Urinary bladder (tissue), 4 donors: Measurements from ENCODE around the gene SPTY2D1. TPM values are rescaled to one million over a fixed set of nuclear protein-coding genes. Genes with fewer than 3 reads are reported as not detected.
"Not testable (repeated sequence)": the region's sequence is repeated elsewhere in the genome, so short reads cannot be mapped to it uniquely, and the experiment has no call there.

Experiments used
- DNase-seq: peaks from one replicate; pipeline ENCODE4 v3.0.0-alpha.2; 2015; ENCODE audit errors: extremely low spot score
- H3K27ac ChIP-seq: one replicate; pipeline ENCODE4 v1.5.1; 2013; ENCODE audit warnings: low read depth, mild to moderate bottlenecking, moderate library complexity
- H3K36me3 ChIP-seq: one replicate; pipeline ENCODE4 v1.6.1; 2013; ENCODE audit warnings: mild to moderate bottlenecking, moderate library complexity; ENCODE audit not compliant: insufficient read depth
- H3K4me1 ChIP-seq: one replicate; pipeline ENCODE4 v1.6.1; 2013; ENCODE audit warnings: mild to moderate bottlenecking, moderate library complexity; ENCODE audit not compliant: insufficient read depth
- H3K4me3 ChIP-seq: one replicate; pipeline ENCODE4 v1.5.1; 2013; ENCODE audit warnings: low read depth, low read length
- WGBS: extraction: QIAGEN DNeasy Blood & Tissue Kit; methylation state at CpG from one replicate; pipeline ENCODE4 v1.1.7; 2013; 5-methylcytosine and 5-hydroxymethylcytosine counted together
- polyA plus RNA-seq: library from polyadenylated mRNA; stranded (reverse); fragments of 200-250 nt; gene quantifications from one replicate; pipeline ENCODE4 v1.2.3, GENCODE V29; 2013
- total RNA-seq: library from RNA; depleted of rRNA; stranded (reverse); fragments of >200 nt; gene quantifications from one replicate; pipeline ENCODE4 v1.2.3, GENCODE V29; 2014
- donor health status: healthy with polysubstance abuse.
- donor health status: healthy.

The SPTY2D1 gene
- total and polyA plus RNA-seq, 2 donors = 8.9 to 27.1 TPM

GRCh38 chr11:18650353-18650752 is 16.2 kb upstream of the SPTY2D1 start:
- WGBS = 84% methylated on average over 4 of the region's 4 CpGs
- no peak for DNase-seq
- H3K36me3 ChIP-seq = no peaks in the 10 kb centered on the region
- H3K27ac ChIP-seq = no peak overlapping the region
- H3K4me1 ChIP-seq = no peaks in the 10 kb centered on the region
- no peak overlapping the region for H3K4me3 ChIP-seq

DNA sequence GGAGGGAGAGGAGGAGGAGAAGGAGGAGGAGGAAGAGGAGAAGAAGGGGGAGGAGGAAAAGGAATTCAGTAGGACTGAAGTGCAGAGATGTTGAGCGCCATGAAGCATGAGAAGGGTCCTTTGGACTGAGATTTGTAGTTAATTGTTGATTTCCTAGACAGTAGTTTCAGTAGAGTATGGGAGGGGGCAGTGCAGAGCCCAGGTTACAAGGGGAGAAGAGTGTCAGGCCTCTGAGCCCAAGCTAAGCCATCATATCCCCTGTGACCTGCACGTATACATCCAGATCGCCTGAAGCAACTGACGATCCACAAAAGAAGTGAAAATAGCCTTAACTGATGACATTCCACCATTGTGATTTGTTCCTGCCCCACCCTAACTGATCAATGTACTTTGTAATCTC is 8.9 kb upstream of the SPTY2D1 start:
- WGBS = 80% methylated on average over 4 of the region's 4 CpGs
- H3K27ac ChIP-seq, H3K36me3 ChIP-seq, H3K4me1 ChIP-seq, DNase-seq, H3K4me3 ChIP-seq: not testable (repeated sequence)

- no peak for DNase-seq
- no peak overlapping the region for H3K4me3 ChIP-seq
- H3K4me1 ChIP-seq = no peaks in the 10 kb centered on the region
- no peaks in the 10 kb centered on the region for H3K36me3 ChIP-seq
- WGBS = 77% methylated on average over 1 of the region's 1 CpG
- H3K27ac ChIP-seq = no peak overlapping the region
Observed at GRCh38 chr11:18641677-18642076, 7.5 kb upstream of the SPTY2D1 start.

GRCh38 chr11:18633256-18634139 is 644 bp downstream of the SPTY2D1 start:
- H3K4me1 ChIP-seq = no peaks in the 10 kb centered on the region
- peak overlapping the region; percentile 99 for H3K27ac ChIP-seq
- H3K36me3 ChIP-seq = peaks cover 2% of the 10 kb centered on the region
- peak overlapping the region; percentile 71 for H3K4me3 ChIP-seq
- WGBS = 6% methylated on average over 31 of the region's 31 CpGs
- DNase-seq = no peak

GRCh38 chr11:18632841-18633240 is 1.3 kb downstream of the SPTY2D1 start:
- Histone ChIP-seq H3K4me1 (no peaks in the 10 kb centered on the region), H3K4me3 (peak overlapping the region; percentile 71), H3K36me3 (peaks cover 2% of the 10 kb centered on the region), H3K27ac (no peak overlapping the region)
- WGBS = 38% methylated on average over 2 of the region's 2 CpGs
- no peak for DNase-seq

- 91% methylated on average over 1 of the region's 1 CpG for WGBS
- no peak for DNase-seq
- Histone ChIP-seq H3K36me3 (no peaks in the 10 kb centered on the region), H3K4me1 (no peaks in the 10 kb centered on the region), H3K4me3 (no peak overlapping the region), H3K27ac (no peak overlapping the region)
Observed at GRCh38 chr11:18624161-18624560, 10.0 kb downstream of the SPTY2D1 start.

DNA sequence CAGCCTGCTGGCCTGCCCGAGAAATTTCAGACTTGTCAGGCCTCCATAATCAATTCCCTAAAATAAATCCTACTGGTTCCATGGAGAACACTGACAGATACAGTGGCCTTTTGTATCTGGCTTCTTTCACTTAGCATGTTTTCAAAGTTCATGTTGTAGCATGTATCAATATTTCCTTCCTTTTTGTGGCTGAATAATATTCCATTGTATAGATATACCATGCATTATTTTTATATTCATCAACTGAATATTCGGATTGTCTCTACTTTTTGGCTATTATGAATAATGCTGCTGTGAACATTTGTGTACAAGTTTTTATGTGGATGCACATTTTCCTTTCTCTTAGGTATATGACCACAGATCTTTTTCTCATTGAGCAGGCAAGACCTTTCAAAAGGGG is 10.4 kb downstream of the SPTY2D1 start:
- no peak for DNase-seq
- no peaks in the 10 kb centered on the region for H3K36me3 ChIP-seq
- WGBS = 96% methylated on average over 2 of the region's 2 CpGs
- H3K4me3 ChIP-seq = no peak overlapping the region
- no peaks in the 10 kb centered on the region for H3K4me1 ChIP-seq
- no peak overlapping the region for H3K27ac ChIP-seq

DNA sequence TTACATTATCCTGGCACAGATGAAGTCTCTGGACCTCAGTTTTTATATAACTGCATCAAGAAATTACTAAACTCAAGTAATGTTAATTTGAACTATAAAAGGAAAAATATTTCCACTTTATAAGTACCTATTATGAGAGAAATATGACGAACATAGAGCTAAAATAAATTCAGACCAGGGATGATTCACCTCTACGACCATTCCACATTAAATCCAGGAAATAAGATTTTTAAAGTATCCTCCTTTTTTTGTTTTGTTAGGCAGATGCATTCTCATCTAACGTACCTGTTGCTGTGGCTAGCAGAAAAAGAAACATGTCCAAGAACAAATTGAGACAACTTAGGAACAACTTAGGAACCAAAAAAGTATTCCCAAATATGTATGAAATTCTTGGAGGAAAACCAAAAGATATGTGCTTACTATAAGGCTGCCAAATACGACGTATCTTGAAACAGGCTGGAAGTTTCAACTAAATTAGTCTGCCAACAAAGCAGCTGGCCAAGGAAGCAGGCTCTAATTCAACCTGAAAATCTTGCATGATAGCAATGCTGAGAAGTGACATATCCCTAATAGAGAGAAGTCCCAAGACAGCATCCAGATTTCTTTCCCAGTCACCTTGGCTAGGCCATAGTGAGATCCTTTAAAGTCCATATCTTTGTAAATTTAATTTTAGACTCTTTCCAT is 15.7 kb downstream of the SPTY2D1 start:
- DNase-seq = no peak
- WGBS = 18% methylated on average over 5 of the region's 5 CpGs
- Histone ChIP-seq H3K36me3 (peaks cover 3% of the 10 kb centered on the region), H3K27ac (no peak overlapping the region), H3K4me1 (no peaks in the 10 kb centered on the region), H3K4me3 (no peak overlapping the region)

DNA sequence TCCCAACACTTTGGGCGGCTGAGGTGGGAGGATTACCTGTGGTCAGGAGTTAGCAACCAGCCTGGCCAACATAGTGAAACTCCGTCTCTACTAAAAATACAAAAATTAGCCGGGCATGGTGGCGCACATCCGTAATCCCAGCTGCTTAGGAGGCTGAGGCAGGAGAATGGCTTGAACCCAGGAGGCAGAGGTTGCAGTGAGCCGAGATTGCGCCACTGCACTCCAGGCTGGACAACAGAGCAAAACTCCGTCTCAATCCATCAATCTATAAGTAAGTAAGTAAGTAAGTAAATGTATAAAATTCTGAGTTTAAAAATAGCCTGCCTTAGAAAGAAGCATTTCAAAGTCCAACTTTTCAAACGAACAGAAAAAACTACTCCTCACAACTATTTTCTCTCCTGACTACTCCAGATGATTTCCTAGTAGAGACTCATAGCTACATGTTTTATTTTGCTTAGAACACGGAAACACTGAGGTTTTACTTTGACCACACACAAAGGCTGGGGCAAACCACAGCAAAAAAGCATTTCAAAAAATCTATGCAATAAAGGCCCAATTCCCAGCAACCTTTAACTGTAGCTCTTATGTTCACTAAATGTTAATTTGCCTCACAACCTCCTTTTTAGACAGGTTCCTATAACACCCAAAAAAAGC is 16.3 kb downstream of the SPTY2D1 start:
- 72% methylated on average over 10 of the region's 10 CpGs for WGBS
- Histone ChIP-seq H3K27ac (peak overlapping the region; percentile 38), H3K36me3 (peaks cover 3% of the 10 kb centered on the region), H3K4me3 (no peak overlapping the region), H3K4me1 (no peaks in the 10 kb centered on the region)
- no peak for DNase-seq

DNA sequence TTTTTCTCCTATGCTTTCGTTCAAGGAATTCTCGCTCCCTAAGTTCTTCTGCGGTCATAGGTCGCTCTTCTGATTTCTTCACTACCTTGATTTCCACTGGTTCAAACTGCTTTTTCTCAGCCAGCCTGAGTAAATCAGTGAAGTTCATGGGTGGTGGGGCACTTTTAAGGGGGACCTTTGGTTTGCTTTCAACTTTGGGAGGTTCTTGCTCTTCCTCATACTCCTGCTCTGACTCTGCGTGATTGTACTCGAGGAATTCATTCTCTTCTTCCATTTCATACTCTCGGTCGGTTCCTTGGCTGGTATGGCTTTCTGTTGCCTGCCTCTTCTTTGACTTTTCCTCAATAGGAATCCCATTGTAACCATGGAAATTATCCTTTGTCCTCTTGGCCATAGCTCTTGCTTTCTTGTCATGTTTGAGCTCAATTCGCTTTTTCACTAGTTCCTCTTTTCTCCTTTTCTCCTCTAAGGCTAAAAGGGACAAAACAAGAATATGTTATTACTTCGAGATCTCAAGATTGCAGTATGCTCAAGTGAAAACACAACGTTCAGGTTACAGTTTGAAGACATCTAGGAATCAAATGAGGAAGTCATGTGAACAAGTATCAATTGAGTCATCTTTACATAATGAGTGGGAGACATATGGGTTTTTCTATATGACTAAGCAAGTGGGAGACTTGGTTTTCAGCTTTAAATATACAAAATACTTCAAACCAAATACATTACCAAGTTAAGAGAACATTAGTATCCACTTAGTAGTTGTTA is 18.3 kb downstream of the SPTY2D1 start:
- DNase-seq = no peak
- no peak overlapping the region for H3K4me3 ChIP-seq
- no peaks in the 10 kb centered on the region for H3K4me1 ChIP-seq
- 94% methylated on average over 11 of the region's 11 CpGs for WGBS
- peaks cover 3% of the 10 kb centered on the region for H3K36me3 ChIP-seq
- H3K27ac ChIP-seq = no peak overlapping the region

GRCh38 chr11:18614667-18615066 is 19.5 kb downstream of the SPTY2D1 start:
- DNase-seq = no peak
- H3K4me3 ChIP-seq = no peak overlapping the region
- H3K4me1 ChIP-seq = no peaks in the 10 kb centered on the region
- peaks cover 3% of the 10 kb centered on the region for H3K36me3 ChIP-seq
- WGBS = 95% methylated on average over 10 of the region's 10 CpGs
- H3K27ac ChIP-seq = no peak overlapping the region

- Histone ChIP-seq H3K4me1 (no peaks in the 10 kb centered on the region), H3K36me3 (peaks cover 5% of the 10 kb centered on the region), H3K27ac (no peak overlapping the region), H3K4me3 (no peak overlapping the region)
- no peak for DNase-seq
- 82% methylated on average over 4 of the region's 4 CpGs for WGBS
Observed at GRCh38 chr11:18612394-18612793, 21.7 kb downstream of the SPTY2D1 start.

GRCh38 chr11:18611196-18611595 is 22.9 kb downstream of the SPTY2D1 start:
- Histone ChIP-seq H3K27ac (no peak overlapping the region), H3K36me3 (peaks cover 5% of the 10 kb centered on the region), H3K4me1 (no peaks in the 10 kb centered on the region), H3K4me3 (no peak overlapping the region)
- DNase-seq = no peak
- 89% methylated on average over 2 of the region's 2 CpGs for WGBS
